HG03521 (cell line): Measurements from ENCODE around the gene CCL8.
"Not testable (repeated sequence)": the region's sequence is repeated elsewhere in the genome, so short reads cannot be mapped to it uniquely, and the experiment has no call there.

Source experiments
- ATAC-seq: cut with Tn5 transposase; IDR thresholded peaks from one replicate; pipeline ENCODE4 v1.9.1; 2021; ENCODE audit warnings: mild to moderate bottlenecking, moderate library complexity; ENCODE audit not compliant: unreplicated experiment

The CCL8 gene

GRCh38 chr17:34313164-34313563 is 6.1 kb upstream of the CCL8 start:
- no peak for ATAC-seq

GRCh38 chr17:34314279-34314678 is 5.0 kb upstream of the CCL8 start:
- no peak for ATAC-seq

DNA sequence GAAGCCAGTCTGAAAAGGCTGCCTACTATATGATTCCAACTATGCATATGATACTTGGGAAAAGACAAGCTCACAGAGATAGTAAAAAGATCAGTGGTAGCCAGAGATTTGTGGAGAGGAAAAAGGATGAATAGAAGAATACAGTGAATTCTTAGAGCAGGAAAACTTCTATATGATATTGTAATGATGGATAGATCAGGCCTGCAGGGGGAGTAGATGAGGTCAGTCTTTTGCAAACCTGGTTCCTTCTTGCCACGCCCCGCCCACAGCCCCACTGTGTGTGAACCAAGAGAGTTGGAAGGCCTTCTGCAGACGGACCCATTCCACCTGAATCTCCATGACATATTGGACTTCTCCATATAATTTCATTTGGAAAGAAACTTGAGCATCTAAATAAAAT is 761 bp upstream of the CCL8 start:
- no peak for ATAC-seq

DNA sequence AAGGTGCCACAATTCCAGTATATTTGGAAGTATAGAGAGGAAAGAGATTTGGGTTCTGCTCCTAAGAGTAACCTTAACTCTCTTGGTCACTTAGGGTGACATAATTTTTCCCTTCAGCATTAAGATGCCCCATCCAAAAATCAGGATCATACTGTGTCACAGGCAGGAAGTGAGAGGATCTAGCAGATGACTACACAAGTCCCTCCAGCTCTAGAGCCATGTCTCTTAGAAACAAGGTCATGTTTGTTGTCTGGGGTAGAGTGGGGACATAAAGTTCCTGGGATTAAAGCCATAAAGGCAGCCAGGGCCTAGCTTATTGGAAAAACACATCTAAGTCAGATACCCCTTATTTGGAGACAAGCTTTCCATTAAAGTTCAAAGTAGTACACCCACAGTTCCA is 2.7 kb downstream of the CCL8 start:
- ATAC-seq, result no peak

- ATAC-seq, result not testable (repeated sequence)
These were observed 8.3 kb downstream of the CCL8 start for GRCh38 chr17:34327580-34327979.

DNA sequence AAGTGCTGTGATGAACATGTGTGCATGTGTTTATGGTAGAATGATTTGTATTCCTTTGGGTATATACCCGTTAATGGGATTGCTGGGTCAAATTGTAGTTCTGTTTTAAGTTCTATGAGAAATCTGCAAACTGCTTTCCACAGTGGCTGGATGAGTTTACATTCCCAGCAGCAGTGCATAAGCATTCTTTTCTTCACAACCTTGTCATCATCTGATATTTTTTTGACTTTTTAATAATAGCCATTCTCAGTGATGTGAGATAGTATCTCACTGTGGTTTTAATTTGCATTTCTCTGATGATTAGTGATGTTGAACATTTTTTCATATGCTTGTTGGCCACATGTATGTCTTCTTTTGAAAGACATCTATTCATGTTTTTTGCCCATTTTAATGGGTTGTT is 18.5 kb downstream of the CCL8 start:
- no peak for ATAC-seq

DNA sequence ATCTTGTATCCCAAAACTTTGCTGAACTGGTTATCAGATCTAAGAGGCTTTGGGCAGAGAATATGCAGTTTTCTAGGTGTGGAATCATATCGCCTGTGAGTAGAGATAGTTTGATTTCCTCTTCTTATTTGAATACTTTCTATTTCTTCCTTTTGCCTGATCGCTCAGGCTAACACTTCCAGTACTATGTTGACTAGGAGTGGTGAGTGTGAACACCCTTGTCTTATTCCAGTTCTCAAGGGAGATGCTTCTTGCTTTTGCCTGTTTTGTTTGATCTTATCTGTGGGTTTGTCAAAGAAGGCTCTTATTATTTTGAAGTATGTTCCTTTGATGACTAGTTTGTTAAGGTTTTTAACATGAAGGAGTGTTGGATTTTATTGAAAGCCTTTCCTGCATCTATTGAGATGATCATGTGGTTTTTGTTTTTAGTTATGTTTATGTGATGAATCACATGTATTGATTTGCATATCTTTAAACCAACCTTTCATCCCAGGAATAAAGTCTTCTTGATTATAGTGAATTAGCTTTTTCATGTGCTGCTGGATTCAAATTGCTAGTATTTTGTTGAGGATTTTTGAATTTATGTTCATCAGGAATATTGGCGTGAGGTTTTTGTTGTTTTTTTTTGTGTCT is 20.0 kb downstream of the CCL8 start:
- ATAC-seq, result no peak

DNA sequence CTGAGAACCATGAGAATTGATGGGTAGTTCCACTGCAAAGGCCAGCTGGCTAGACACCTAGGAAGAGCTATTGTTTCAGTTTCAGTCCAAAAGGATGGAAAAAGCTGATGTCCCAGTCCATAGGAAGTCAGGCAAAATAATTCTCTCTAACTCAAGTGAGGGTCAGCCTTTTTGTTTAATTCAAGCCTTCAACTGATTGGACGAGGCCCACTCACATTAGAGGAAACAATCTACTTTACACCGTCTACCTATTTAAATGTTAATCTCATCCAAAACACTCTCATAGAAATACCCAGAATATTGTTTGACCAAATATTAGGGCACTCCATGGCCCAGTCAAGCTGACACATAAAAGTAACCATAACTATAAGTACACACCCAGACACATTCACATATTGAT is 22.7 kb downstream of the CCL8 start:
- ATAC-seq, result no peak

- ATAC-seq, result no peak
These were observed 27.8 kb downstream of the CCL8 start for GRCh38 chr17:34347063-34347462.

DNA sequence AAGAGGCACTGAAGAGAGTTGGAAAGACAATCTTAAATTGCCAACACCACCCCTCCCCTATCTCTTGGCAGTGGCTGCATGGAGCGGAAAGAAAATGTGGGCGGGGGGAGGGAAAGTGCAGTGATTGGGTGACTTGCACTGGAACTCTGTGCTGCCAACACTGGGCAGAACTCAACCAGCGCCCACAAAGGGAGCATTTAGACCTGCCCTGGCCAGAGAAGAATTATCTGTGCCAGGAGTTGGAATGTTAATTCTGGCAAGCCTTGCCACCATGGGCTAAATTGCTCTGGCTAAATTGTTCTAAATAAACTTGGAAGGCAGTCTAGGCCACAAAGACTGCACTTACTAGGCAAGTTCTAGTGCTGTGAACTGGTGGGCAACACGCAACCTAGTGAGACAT is 30.5 kb downstream of the CCL8 start:
- ATAC-seq, result no peak

DNA sequence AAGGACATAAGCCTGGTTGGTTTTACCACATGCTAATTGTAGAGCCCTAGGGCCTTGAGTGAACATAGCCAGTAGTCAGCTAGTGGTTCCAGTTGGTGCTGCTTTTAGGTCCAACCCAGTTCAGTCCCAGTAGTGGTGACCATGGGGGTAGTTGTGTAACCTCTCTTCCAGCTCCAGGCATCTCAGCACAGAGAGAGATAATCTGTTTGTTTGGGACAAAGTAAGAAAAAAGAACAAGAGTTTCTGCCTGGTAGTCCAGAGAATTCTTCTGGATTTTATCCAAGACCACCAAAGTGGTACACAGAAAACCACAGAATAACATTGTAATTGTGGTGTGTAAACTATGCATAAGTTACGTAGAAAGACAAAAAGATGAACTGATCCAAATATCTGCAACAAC is 31.9 kb downstream of the CCL8 start:
- no peak for ATAC-seq

DNA sequence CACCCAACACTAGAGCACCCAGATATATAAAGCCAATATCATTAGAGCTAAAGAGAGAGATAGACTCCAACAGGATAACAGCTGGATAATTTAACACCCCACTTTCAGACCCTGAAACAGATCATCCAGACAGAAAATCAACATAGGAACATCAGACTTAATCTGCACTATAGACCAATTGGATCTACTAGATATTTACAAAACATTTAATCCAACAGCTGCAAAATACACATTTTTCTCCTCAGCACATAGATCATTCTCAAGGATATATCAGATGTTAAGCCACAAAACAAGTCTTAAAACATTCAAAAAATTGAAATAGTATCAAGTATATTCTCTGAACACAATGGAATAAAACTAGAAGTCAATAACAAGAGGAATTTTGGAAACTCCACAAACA is 33.0 kb downstream of the CCL8 start:
- no peak for ATAC-seq

DNA sequence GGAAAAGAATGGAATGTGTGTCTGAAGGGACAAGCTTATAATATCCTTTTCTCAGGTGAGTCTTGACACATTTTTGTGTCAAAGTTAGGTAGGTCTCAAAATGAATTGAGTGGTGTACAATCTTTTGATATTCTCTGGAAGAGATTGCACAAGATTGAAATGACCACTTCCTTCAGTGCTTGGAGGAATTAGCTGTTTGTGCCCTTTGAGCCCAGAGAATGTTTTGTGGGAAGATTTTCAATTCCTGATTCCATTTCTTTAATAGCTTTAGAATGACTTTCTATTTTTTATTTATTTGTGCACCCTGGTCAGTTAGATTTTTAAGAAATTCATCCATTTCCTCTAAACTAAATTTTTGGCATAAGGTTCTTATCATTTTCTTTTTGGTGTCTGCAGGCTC is 35.4 kb downstream of the CCL8 start:
- no peak for ATAC-seq

GRCh38 chr17:34356194-34356593 is 37.0 kb downstream of the CCL8 start, which contains the start of gene CCL13:
TSS of gene CCL13 (plus strand) at chr17:34356480. CDS start at chr17:34356527, 47 bp downstream.
- no peak for ATAC-seq

GRCh38 chr17:34357398-34357797 is 38.2 kb downstream of the CCL8 start:
- ATAC-seq, result no peak

- ATAC-seq, result no peak
These were observed 39.4 kb downstream of the CCL8 start for GRCh38 chr17:34358631-34359030.

DNA sequence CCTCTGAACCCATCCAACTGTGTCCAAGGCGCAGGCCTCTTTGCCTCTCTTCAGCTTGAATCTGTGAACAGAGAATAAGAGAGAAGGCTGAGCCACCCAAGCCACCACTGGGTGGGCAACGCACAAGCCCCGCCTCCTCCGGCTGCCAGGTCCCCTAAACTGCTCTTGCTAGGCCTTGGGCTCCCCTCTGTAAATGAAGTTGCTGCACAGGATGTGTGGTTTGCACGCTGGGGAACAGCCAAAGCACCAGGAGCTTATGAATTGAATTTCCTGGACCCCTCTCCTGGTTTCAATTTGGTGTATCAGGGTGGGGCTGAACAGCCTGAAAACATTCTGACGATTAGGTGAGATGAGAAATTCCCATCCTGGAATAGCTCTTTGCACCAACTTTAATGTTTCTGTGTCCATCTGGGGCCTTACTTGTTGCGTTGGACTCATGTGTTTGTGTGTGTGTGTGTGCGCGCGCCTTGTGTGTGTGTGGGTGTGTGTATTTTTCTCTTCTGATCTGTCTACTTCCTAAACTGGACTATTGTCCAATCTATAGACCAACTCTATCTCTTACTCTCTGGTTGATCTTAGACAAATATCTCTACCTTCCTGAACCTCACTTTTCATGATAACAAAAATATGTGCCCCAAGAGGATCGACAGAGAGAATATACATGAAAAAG is 41.5 kb downstream of the CCL8 start:
- ATAC-seq, result no peak

DNA sequence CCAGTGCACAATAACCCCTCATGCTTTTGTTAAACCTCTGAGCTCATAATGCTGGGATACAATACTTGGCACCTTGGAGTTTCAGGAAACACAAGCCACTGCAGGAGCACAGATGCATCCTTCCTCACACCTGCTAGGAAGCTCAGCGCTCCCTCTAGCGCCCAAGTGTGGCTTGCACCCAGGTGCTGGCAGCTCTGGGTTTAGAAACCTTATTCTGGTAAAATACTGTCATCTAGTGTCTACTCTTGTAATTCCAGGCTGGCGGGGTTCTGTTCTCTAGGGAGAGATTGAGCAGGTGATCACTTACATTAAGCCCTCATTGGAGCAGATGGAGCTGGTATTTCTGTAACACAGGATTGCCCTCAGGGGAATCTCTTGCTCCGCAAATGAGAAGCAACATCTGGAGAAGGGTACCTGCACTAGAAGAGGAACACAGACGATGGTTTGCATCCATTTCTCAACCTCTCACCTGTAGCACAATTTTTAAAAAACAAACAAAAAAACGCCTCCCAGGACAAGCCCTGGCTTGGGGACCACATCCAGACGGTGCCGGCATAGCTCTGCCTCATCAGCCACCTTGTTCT is 42.3 kb downstream of the CCL8 start:
- ATAC-seq, result no peak

DNA sequence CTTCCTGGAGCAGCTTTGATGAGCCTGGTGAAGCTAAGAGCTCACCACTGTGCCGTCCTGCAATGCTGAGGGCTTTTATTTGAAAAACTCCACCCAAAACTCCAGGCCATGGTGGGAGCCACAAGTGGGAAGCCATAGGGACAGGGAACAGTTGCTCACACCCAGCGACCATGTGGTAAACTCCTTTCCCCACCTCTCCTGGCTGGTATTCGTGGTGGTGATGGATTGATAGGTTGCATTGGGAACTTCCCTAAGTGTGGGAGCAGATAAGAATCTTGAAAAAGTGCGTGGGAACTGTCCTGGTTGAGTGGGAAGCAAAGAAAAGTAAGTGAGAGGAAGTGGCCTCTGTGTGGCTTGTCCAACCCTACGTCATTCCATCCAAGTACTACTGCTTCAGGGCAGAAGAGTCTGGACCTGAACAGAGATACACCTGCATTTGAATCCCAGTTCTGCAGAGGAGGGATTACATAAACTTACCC is 44.0 kb downstream of the CCL8 start, which contains the start of gene CCL1:
TSS of gene CCL1 (minus strand) at position 51 of the 479 bp plus-strand sequence. CDS start 72 bp downstream, outside the sequence.
- no peak for ATAC-seq

GRCh38 chr17:34364751-34365150 is 45.5 kb downstream of the CCL8 start:
- no peak for ATAC-seq

GRCh38 chr17:34365340-34365739 is 46.1 kb downstream of the CCL8 start:
- ATAC-seq, result no peak

- ATAC-seq, result no peak
These were observed 46.8 kb downstream of the CCL8 start for GRCh38 chr17:34366010-34366409.
